Hepatocyte (in vitro differentiated cells): Measurements from ENCODE around the gene TRAPPC11. TPM values are rescaled to one million over a fixed set of nuclear protein-coding genes. Genes with fewer than 3 reads are reported as not detected.

Experiments
- DNase-seq: peaks from one replicate; pipeline ENCODE4 v3.0.0-alpha.2; 2016; ENCODE audit warnings: low spot score
- H2AFZ ChIP-seq: fragments of 200-600 bp; sonication (generic); 2 replicates; pipeline ENCODE4 v1.6.0; 2016; ENCODE audit warnings: antibody characterized with exemption, mild to moderate bottlenecking
- H3K27ac ChIP-seq: fragments of 200-600 bp; sonication (generic); 2 replicates; pipeline ENCODE4 v1.5.1; 2016; ENCODE audit warnings: mild to moderate bottlenecking
- H3K27me3 ChIP-seq: fragments of 200-600 bp; sonication (generic); 2 replicates; pipeline ENCODE4 v1.6.1; 2016
- H3K36me3 ChIP-seq: fragments of 200-600 bp; sonication (generic); replicated peaks from 2 replicates; pipeline ENCODE4 v1.5.1; 2016; ENCODE audit warnings: low read depth; ENCODE audit not compliant: insufficient read depth
- H3K4me1 ChIP-seq: fragments of 200-600 bp; sonication (generic); 2 replicates; pipeline ENCODE4 v1.5.1; 2016; ENCODE audit warnings: mild to moderate bottlenecking, moderate library complexity; ENCODE audit not compliant: insufficient read depth
- H3K4me2 ChIP-seq: fragments of 200-600 bp; sonication (generic); 2 replicates; pipeline ENCODE4 v1.6.0; 2016
- H3K4me3 ChIP-seq: fragments of 200-600 bp; sonication (generic); 2 replicates; pipeline ENCODE4 v1.5.1; 2016; ENCODE audit warnings: mild to moderate bottlenecking
- H3K79me2 ChIP-seq: fragments of 200-600 bp; sonication (generic); 2 replicates; pipeline ENCODE4 v1.6.0; 2017; ENCODE audit warnings: mild to moderate bottlenecking
- H3K9me2 ChIP-seq: fragments of 200-600 bp; sonication (generic); replicated peaks from 2 replicates; pipeline ENCODE4 v1.6.0; 2017; ENCODE audit warnings: mild to moderate bottlenecking; ENCODE audit not compliant: insufficient read depth
- H3K9me3 ChIP-seq: fragments of 200-600 bp; sonication (generic); 2 replicates; pipeline ENCODE4 v1.5.1; 2016; ENCODE audit warnings: low read depth, mild to moderate bottlenecking
- H4K20me1 ChIP-seq: fragments of 200-600 bp; sonication (generic); 2 replicates; pipeline ENCODE4 v1.6.0; 2016; ENCODE audit warnings: mild to moderate bottlenecking; ENCODE audit not compliant: insufficient read depth, poor library complexity, severe bottlenecking
- CTCF ChIP-seq: fragments of 200-600 bp; sonication (generic); IDR thresholded peaks from 2 replicates; pipeline ENCODE4 v1.5.1; 2016; ENCODE audit warnings: antibody characterized with exemption, mild to moderate bottlenecking; ENCODE audit not compliant: poor library complexity
- EZH2 ChIP-seq: fragments of 200-600 bp; sonication (generic); IDR thresholded peaks from 2 replicates; pipeline ENCODE4 v1.6.1; 2016; ENCODE audit warnings: antibody characterized with exemption, mild to moderate bottlenecking, borderline replicate concordance
- EZH2phosphoT487 ChIP-seq: fragments of 200-600 bp; sonication (generic); IDR thresholded peaks from one replicate; pipeline ENCODE4 v1.6.1; 2018; ENCODE audit warnings: antibody characterized with exemption, mild to moderate bottlenecking, low read depth, moderate library complexity; ENCODE audit not compliant: unreplicated experiment, severe bottlenecking
- WGBS: methylation state at CpG from one replicate; pipeline ENCODE4 v1.1.6; 2016; ENCODE audit warnings: low lambda C conversion rate; ENCODE audit errors: missing lambda C conversion rate; 5-methylcytosine and 5-hydroxymethylcytosine counted together
- polyA plus RNA-seq: library from polyadenylated mRNA; unstranded; fragments of >200 nt; fragmentation: Nextera tagmentation; extraction: Ambion mirVana; gene quantifications from 2 replicates; pipeline ENCODE4 v1.2.1, GENCODE V29; 2016
- total RNA-seq: library from RNA; depleted of rRNA; stranded (reverse); fragments of >200 nt; gene quantifications from 2 replicates; pipeline ENCODE4 v1.2.3, GENCODE V29; 2014

TRAPPC11 gene
- total RNA-seq = 29.0 and 42.5 TPM in 2 replicates
- 13.8 and 14.7 TPM in 2 replicates for polyA plus RNA-seq

GRCh38 chr4:183659029-183659871, at the start of gene TRAPPC11, which contains the start of gene RWDD4:
TRAPPC11 (plus strand) TSS chr4:183659293; CDS start chr4:183663868, 4,575 bp downstream.
RWDD4 (minus strand) TSS chr4:183659185; CDS start chr4:183658952, 233 bp downstream.
- peak within 1 kb of the TSS; percentile 90 for H3K4me2 ChIP-seq
- peaks cover 64% of the 10 kb centered on the region for H3K79me2 ChIP-seq
- TF ChIP-seq EZH2phosphoT487 (no peak), CTCF (peak; percentile 3)
- H3K4me3 ChIP-seq = peak within 1 kb of the TSS; percentile 92
- no peaks in the 10 kb centered on the region for H3K9me3 ChIP-seq
- H3K27me3 ChIP-seq = no peaks in the 10 kb centered on the region
- peak within 1 kb of the TSS; percentile 90 for H2AFZ ChIP-seq
- H3K9me2 ChIP-seq = no peaks in the 10 kb centered on the region
- peak; percentile 97 for DNase-seq
- H3K27ac ChIP-seq = peak within 1 kb of the TSS; percentile 99
- no peaks in the 10 kb centered on the region for H4K20me1 ChIP-seq
- no peaks in the 10 kb centered on the region for H3K36me3 ChIP-seq
- peaks cover 10% of the 10 kb centered on the region for H3K4me1 ChIP-seq
- WGBS = 2% methylated on average over 37 of the region's 63 CpGs

- Histone ChIP-seq H3K4me3 (no peak overlapping the region), H3K27ac (peak overlapping the region; percentile 78), H3K9me2 (no peaks in the 10 kb centered on the region), H4K20me1 (no peaks in the 10 kb centered on the region), H3K4me1 (peaks cover 3% of the 10 kb centered on the region), H3K36me3 (no peaks in the 10 kb centered on the region), H3K79me2 (no peaks in the 10 kb centered on the region), H3K27me3 (no peaks in the 10 kb centered on the region), H2AFZ (no peak overlapping the region), H3K4me2 (peak overlapping the region; percentile 41), H3K9me3 (no peaks in the 10 kb centered on the region)
- DNase-seq = peak; percentile 48
- TF ChIP-seq CTCF = no peak
- TF ChIP-seq EZH2 = no peak
- TF ChIP-seq EZH2phosphoT487 = no peak
- WGBS = 95% methylated on average over 2 of the region's 2 CpGs
These were observed 49.1 kb upstream of the TRAPPC11 start for GRCh38 chr4:183610033-183610432.

GRCh38 chr4:183610613-183611012, 48.5 kb upstream of the TRAPPC11 start:
- Histone ChIP-seq H3K79me2 (no peaks in the 10 kb centered on the region), H3K27me3 (no peaks in the 10 kb centered on the region), H3K27ac (peak overlapping the region; percentile 78), H2AFZ (no peak overlapping the region), H3K36me3 (no peaks in the 10 kb centered on the region), H3K4me2 (peak overlapping the region; percentile 41), H3K9me2 (no peaks in the 10 kb centered on the region), H3K4me1 (peaks cover 3% of the 10 kb centered on the region), H3K4me3 (no peak overlapping the region), H3K9me3 (no peaks in the 10 kb centered on the region), H4K20me1 (no peaks in the 10 kb centered on the region)
- DNase-seq = peak; percentile 26
- no peak for TF ChIP-seq EZH2
- no peak for TF ChIP-seq EZH2phosphoT487
- no peak for TF ChIP-seq CTCF
- WGBS = 62% methylated on average over 7 of the region's 7 CpGs
